Muscle layer of colon (tissue), 2 donors: ENCODE results near the gene PLXNA2.

ENCODE experiments used
- H3K27ac ChIP-seq: one replicate; pipeline ENCODE4 v1.7.0; 2013; ENCODE audit warnings: low read depth, mild to moderate bottlenecking, low read length, moderate library complexity
- H3K27me3 ChIP-seq, 2 donors: one replicate each; pipeline ENCODE4 v1.7.0; 2013; ENCODE audit warnings: low read length in 2 of 2, mild to moderate bottlenecking in 2 of 2; ENCODE audit not compliant: insufficient read depth in 2 of 2, control insufficient read depth in 1 of 2
- H3K36me3 ChIP-seq: one replicate; pipeline ENCODE4 v1.7.0; 2013; ENCODE audit warnings: mild to moderate bottlenecking, low read length; ENCODE audit not compliant: insufficient read depth
- H3K4me1 ChIP-seq: one replicate; pipeline ENCODE4 v1.7.0; 2013; ENCODE audit warnings: mild to moderate bottlenecking, low read length; ENCODE audit not compliant: insufficient read depth
- H3K4me3 ChIP-seq, 2 donors: one replicate each; pipeline ENCODE4 v1.7.0; 2013; ENCODE audit warnings: low read length in 2 of 2, low read depth in 1 of 2, mild to moderate bottlenecking in 1 of 2, moderate library complexity in 1 of 2
- H3K9ac ChIP-seq: one replicate; pipeline ENCODE4 v1.7.0; 2013; ENCODE audit warnings: low read length
- H3K9me3 ChIP-seq: one replicate; pipeline ENCODE4 v1.7.0; 2013; ENCODE audit warnings: mild to moderate bottlenecking, low read length
- donor health status: abdominal sarcoma.
- donor health status: Adenocarcinoma of cecum.

The PLXNA2 gene

DNA sequence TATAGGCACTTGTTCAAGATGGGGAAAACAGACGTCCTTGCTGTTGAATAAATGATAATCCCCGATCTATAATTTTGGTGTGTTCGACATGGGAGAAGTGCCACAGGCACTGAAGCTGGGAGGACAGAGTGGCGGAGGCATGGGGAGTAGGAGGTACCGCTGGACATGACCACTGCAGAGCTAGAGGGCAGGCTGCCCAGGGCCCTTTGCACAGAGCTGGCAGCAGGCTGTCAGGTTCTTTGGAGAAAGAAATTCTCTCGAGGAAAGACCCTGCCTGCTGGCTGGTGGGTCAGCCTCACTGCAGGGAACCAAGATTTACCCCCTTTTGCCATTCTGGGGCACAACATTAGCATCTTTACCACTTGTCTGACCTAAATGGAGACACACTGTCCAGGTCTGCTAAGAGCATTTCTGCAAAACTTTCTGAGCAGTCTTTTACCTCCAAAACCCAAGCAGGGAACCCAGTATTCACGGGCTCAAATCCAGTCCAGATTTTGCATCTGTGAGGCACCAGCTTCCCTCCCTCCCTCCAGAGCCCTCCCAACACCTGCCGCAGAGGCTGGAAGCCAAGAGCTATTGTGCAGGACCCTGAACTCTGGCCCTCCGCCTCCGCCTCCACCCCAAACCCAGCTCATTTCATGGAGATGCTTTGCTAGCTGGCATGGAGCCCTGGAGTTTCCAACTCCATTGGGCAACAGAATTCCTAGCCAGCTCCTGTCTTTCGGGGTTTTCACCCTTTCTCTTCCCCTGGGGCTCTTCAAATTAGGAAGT, 142.3 kb downstream of the PLXNA2 start:
- Histone ChIP-seq H3K4me3 (no peak overlapping the region), H3K9me3 (no peaks in the 10 kb centered on the region), H3K9ac (no peak overlapping the region), H3K27me3 (no peaks in the 10 kb centered on the region), H3K27ac (no peak overlapping the region), H3K4me1 (no peaks in the 10 kb centered on the region), H3K36me3 (no peaks in the 10 kb centered on the region)

- Histone ChIP-seq H3K9ac (no peak overlapping the region), H3K4me3 (no peak overlapping the region), H3K9me3 (no peaks in the 10 kb centered on the region), H3K27ac (no peak overlapping the region), H3K27me3 (no peaks in the 10 kb centered on the region), H3K4me1 (no peaks in the 10 kb centered on the region), H3K36me3 (peaks cover 4% of the 10 kb centered on the region)
Observed at GRCh38 chr1:208100906-208101305, 143.3 kb downstream of the PLXNA2 start.

DNA sequence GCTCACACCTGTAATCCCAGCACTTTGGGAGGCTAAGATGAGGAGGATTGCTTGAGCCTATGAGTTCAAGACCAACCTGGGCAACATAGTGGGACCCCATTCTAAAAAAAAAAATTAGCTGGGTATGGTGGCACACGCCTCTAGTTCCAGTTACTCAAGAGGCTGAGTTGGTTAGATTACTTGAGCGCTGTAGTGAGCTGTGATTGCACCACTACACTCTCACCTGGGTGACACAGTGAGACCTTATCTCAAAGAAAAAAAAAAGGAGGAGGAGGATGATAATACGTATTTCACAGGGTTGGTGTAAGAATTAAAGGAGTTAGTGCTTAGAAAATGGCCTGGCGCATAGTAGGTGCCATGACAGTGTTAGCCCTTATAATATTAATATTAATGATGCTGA, 144.1 kb downstream of the PLXNA2 start:
- Histone ChIP-seq H3K4me3 (no peak overlapping the region), H3K27ac (no peak overlapping the region), H3K27me3 (no peaks in the 10 kb centered on the region), H3K36me3 (peaks cover 8% of the 10 kb centered on the region), H3K9ac (no peak overlapping the region), H3K9me3 (no peaks in the 10 kb centered on the region), H3K4me1 (no peaks in the 10 kb centered on the region)

DNA sequence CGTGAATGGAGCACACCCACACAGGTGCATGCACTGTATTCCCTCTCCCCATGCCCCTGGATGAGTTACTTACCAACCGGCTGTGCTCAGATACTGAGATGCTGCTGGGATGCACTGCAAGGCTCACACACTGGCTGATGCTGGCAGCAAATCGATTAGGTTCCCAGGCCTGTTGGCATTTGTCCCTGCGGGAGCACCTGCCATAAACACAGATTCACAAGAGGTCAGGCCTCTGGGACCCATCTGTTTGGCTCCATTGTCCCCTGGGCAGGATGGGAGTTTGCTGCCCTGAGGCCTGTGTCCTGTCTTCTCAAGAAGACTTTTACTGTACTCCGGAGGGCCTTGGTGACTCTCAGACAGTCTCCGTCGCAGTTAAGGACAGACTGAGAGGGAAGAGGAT, 145.4 kb downstream of the PLXNA2 start:
- H3K9me3 ChIP-seq: no peaks in the 10 kb centered on the region
- H3K9ac ChIP-seq: no peak overlapping the region
- H3K4me3 ChIP-seq: no peak overlapping the region
- no peaks in the 10 kb centered on the region for H3K4me1 ChIP-seq
- peaks cover 8% of the 10 kb centered on the region for H3K36me3 ChIP-seq
- H3K27me3 ChIP-seq: no peaks in the 10 kb centered on the region
- H3K27ac ChIP-seq: no peak overlapping the region

DNA sequence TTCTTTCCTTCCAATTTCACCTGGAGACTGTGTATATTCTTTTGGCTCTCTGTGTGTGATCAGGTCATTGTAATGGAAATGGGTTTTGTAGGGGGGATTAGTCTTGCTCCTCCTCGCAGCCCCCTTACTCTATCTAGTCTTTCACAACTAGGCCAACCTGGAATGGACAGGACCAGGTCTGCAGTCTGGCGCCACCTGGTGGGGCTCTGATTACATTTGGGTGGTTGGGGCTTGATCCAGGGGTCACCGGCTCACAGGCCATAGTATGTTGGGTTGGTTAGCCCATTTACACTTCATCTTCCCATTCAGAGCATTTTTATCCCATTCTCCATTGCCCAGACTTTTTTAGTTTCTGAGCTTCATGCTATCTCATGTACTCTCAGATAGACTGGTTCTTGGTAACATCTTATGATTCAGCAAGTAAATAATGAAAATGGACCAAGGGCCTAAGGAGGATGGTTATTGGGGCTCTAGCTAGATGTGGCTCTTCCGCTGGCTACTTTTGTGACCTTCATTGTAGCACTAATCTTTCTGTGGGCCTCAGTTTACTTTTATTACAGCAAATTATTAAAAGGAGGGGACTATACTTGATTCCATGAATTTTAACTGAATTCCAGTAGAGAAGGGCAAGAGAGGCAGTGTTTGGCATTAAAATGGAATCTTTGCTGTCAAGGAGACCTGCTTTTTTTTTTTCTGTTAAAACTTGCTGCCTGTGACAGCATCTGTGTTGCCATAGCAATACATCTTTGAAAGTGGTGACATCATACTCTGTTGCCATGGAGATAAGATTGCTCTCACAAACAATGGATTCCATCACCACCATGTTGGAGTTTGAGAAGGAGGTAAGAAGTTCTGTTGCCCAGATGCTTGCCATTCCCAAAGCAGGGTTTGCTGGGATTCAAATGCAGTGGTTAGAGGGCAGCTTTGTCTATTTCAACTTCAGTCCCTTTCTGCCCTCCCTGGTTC, 150.1 kb downstream of the PLXNA2 start:
- Histone ChIP-seq H3K9ac (no peak overlapping the region), H3K4me3 (no peak overlapping the region), H3K27ac (no peak overlapping the region), H3K4me1 (peaks cover 19% of the 10 kb centered on the region), H3K9me3 (no peaks in the 10 kb centered on the region), H3K27me3 (no peaks in the 10 kb centered on the region), H3K36me3 (peaks cover 19% of the 10 kb centered on the region)

DNA sequence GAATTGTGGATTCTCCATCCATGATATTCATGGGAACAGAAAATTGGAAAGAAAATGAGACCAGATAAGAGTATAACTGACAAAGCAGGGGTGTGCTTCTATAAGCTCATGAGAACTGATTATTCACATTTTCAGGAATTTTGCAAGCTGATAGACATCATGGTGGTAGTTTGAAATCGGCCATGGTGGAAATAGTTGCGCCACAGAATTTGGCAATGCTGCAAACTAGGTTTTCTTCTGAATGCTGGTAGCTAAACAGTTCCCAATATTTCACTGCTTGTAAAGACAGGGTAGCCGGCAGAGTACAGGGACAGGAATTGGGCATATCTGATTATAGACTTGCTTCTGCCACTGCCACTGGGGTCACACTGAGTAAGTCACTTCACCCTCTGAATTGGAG, 151.1 kb downstream of the PLXNA2 start:
- Histone ChIP-seq H3K36me3 (peaks cover 19% of the 10 kb centered on the region), H3K4me1 (peaks cover 20% of the 10 kb centered on the region), H3K9me3 (no peaks in the 10 kb centered on the region), H3K4me3 (no peak overlapping the region), H3K9ac (no peak overlapping the region), H3K27ac (no peak overlapping the region), H3K27me3 (no peaks in the 10 kb centered on the region)

GRCh38 chr1:208090388-208091301, 153.5 kb downstream of the PLXNA2 start:
- Histone ChIP-seq H3K4me3 (no peak overlapping the region), H3K27ac (no peak overlapping the region), H3K9me3 (no peaks in the 10 kb centered on the region), H3K36me3 (peaks cover 13% of the 10 kb centered on the region), H3K9ac (no peak overlapping the region), H3K4me1 (peaks cover 32% of the 10 kb centered on the region), H3K27me3 (no peaks in the 10 kb centered on the region)

GRCh38 chr1:208089761-208090370, 154.3 kb downstream of the PLXNA2 start:
- no peaks in the 10 kb centered on the region for H3K9me3 ChIP-seq
- no peak overlapping the region for H3K9ac ChIP-seq
- no peak overlapping the region for H3K4me3 ChIP-seq
- H3K4me1 ChIP-seq: peaks cover 32% of the 10 kb centered on the region
- H3K27ac ChIP-seq: no peak overlapping the region
- peaks cover 10% of the 10 kb centered on the region for H3K36me3 ChIP-seq
- no peaks in the 10 kb centered on the region for H3K27me3 ChIP-seq

- Histone ChIP-seq H3K4me1 (peaks cover 32% of the 10 kb centered on the region), H3K4me3 (no peak overlapping the region), H3K27ac (no peak overlapping the region), H3K27me3 (no peaks in the 10 kb centered on the region), H3K9me3 (no peaks in the 10 kb centered on the region), H3K9ac (no peak overlapping the region), H3K36me3 (peaks cover 10% of the 10 kb centered on the region)
Observed at GRCh38 chr1:208089149-208089548, 155.0 kb downstream of the PLXNA2 start.

- peaks cover 32% of the 10 kb centered on the region for H3K4me1 ChIP-seq
- H3K9me3 ChIP-seq: no peaks in the 10 kb centered on the region
- H3K4me3 ChIP-seq: no peak overlapping the region
- no peak overlapping the region for H3K27ac ChIP-seq
- H3K27me3 ChIP-seq: no peaks in the 10 kb centered on the region
- no peak overlapping the region for H3K9ac ChIP-seq
- H3K36me3 ChIP-seq: peaks cover 10% of the 10 kb centered on the region
Observed at GRCh38 chr1:208088319-208088718, 155.9 kb downstream of the PLXNA2 start.
